HG02642 (cell line): Measurements from ENCODE around the gene JAML.
"Not testable (repeated sequence)": the region's sequence is repeated elsewhere in the genome, so short reads cannot be mapped to it uniquely, and the experiment has no call there.

ENCODE experiments used
- ATAC-seq: cut with Tn5 transposase; IDR thresholded peaks from one replicate; pipeline ENCODE4 v1.9.1; 2021; ENCODE audit warnings: mild to moderate bottlenecking; ENCODE audit not compliant: unreplicated experiment, poor library complexity

The JAML gene

GRCh38 chr11:118200497-118200896 is 24.3 kb downstream of the JAML start:
- ATAC-seq, result no peak

GRCh38 chr11:118199135-118199534 is 25.7 kb downstream of the JAML start:
- no peak for ATAC-seq

- ATAC-seq, result no peak
Observed at GRCh38 chr11:118198370-118198769, 26.4 kb downstream of the JAML start.

DNA sequence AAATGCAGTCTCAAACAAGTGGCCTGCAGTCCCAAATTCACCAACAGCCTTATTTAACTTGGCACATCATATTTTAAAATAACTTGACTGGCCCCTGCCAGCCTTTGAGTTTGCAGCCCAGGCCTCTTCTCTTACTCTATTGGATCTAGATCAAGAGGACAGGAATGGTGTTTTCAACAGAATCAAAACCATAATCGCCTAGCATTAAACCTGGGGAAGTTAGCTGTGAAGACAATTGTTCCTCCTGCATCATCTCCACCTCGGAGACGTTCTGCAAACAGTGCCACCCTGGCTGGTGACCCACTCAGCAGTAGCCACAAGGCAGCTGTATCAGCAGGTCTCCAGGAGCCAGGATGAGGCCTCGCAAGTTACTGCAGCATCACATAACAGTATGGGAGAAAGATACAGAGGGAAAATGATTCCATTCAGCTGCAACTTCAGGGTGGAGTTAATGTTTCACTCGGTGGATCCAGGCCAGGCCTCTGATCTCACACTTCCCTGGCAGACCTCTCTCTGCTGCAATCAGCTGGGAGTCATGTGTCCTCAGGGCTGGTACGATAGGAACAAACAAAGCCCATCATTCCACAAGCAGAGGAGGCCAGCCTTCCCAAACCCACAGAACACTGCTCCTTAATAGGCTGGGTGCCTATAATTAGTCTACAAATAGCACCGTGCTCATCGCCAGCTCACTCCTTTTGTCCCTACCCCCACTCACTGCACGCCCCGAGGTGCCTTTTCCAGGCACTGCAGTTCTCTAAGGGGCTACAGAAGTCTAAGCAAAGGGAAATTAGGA is 29.8 kb downstream of the JAML start:
- no peak for ATAC-seq

DNA sequence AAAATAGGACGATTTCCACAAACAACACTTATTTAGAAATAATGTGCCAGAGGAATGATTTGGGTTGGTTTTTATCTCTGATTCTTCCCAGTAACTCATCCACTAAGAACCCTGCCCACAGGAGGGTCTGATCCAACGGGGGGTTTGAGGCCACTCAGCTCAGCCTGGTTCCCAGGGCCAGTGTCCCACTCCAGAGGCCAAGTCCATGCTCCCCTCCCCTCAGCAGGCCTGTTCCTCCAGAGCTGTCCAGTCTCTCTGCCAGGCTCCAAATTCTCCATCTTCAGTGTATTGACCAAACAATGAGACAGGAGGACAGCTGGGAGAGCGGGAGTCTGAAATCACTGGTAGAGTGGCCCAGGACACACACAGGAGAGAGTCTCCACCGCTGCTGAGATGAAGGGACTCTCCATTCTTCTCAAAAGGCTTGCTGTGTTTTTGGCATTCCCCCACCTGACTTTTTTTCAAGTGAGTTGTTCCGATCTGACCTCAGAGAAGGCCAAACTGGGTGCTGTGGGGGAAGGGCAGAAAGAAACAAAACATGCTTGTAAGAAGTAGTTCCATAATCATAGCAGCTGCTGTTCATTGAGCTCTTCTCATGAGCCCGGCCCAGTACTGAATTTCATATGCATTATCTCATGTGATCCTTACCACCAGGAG is 30.8 kb downstream of the JAML start:
- ATAC-seq, result no peak

DNA sequence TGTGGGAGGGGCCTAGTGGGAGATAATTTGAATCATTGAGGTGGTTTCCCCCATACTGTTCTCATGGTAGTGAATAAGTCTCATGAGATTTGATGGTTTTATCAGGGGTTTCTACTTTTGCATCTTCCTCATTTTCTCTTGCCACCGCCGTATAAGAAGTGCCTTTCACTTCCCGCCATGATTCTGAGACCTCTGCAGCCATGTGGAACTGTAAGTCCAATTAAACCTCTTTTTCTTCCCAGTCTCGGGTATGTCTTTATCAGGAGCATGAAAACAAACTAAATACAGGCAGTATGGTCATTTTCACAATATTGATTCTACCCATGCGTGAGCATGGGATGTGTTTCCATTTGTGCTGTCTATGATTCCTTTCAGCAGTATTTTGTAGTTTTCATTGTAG is 32.0 kb downstream of the JAML start:
- ATAC-seq, result not testable (repeated sequence)

DNA sequence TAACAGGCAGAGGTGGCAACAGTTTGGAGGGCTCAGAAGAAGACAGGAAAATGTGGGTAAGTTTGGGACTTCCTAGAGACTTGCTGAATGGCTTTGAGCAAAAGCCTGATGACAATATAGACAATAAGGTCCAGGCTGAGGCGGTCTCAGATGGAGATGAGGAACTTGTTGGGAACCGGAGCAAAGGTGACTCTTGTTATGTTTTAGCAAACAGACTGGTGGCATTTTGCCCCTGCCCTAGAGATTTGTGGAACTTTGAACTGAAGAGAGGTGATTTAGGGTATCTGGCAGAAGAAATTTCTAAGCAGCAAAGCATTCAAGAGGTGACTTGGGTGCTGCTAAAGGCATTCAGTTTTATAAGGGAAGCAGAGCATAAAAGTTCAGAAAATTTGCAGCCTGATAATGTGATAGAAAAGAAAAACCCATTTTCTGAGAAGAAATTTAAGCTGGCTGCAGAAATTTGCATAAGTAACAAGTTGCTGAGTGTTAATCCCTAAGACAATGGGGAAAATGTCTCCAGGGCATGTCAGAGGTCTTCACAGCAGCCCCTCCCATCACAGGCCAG is 33.8 kb downstream of the JAML start:
- not testable (repeated sequence) for ATAC-seq

DNA sequence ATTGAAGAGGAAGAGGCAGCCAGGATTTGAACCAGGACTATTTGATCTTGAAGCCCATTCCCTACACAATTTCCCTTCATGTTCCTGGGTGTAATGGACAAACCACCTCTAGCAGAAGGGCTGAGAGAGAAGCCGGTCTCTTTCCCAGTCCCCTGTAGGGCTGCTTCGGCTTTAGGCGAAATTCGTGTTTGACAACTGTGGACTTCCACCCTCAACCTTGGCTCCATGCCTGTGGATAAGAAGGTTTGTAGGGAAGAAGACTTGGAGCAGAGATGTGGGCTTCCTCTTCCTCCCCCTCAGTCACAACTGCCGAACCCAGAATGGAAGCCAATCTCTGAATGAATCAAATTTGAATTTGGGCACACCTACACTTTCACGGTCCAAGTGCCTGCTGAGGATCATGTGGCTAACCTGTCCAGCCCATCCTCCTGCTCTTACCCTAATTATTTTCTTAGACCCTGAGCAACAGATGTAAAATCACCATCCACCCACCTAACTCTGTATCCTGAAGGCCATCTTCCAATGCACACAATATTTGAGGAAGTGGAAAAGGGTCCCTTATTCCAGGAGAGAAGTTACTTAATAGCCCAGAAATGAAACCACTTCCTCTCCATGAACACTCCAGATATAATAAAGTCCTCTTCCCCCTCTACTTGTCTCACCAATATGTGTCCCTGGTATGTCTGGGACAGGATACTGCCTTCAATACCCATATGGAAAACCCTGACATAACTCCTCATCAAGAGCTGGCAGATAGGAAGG is 38.3 kb downstream of the JAML start:
- ATAC-seq, result no peak

DNA sequence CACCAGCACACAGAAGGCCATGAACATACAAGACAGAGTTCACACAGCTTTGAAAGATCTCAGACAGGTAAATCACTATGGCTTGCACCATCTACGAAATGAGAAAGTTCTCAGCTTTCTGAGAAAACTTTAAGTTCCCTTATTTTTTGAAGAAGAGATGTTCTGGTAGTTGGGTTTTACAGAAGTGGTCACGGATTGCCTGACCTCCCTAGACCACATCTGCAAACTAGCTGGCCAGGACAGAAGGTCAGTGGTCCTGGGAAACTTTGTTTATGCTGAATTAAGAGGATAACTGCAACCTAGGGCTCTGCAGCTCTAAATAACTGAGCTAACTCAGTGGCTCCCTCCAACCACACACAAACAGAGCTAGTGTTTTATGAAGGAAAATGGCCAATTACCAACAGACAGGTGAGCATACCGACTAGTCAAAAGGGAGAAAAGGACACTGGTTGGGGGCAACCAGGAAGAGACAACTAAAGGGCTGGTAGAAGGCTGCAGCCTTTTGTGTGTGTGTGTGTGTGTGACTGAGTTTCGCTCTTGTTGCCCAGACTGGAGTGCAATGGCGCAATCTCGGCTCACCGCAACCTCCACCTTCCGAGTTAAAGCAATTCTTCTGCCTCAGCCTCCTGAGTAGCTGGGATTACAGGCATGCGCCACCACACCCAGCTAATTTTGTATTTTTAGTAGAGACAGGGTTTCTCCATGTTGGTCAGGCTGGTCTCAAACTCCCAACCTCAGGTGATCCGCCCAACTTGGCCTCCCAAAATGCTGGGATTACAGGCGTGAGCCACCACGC is 39.8 kb downstream of the JAML start:
- no peak for ATAC-seq

DNA sequence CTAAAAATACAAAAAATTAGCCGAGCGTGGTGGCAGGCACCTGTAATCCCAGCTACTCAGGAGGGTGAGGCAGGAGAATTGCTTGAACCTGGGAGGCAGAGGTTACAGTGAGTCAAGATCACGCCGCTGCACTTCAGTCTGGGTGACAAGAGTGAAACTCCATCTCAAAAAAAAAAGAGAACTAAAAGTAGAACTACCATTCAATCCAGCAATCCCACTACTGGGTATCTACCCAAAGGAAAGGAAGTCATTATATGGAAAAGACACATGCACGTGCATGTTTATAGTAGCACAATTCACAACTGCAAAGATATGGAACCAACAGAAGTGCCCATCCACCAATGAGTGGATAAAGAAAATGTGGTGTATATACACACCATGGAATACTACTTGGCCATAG is 41.1 kb downstream of the JAML start:
- ATAC-seq, result not testable (repeated sequence)

- ATAC-seq, result no peak
Observed at GRCh38 chr11:118180300-118180703, 44.5 kb downstream of the JAML start.

DNA sequence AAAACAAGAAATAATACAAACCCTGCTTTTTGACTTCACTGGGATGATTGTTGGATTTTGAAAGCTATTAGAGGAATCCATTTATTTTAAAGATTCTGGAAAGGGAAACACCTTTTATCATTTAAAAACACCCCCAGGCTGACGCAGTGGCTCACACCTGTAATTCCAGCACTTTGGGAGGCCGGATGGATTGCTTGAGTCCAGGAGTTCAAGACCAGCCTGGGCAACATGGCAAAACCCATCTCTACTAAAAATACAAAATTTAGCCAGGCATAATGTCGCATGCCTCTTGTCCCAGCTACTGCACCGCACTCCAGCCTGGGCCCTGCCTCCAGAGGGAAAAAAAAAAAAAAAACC is 48.1 kb downstream of the JAML start:
- no peak for ATAC-seq

DNA sequence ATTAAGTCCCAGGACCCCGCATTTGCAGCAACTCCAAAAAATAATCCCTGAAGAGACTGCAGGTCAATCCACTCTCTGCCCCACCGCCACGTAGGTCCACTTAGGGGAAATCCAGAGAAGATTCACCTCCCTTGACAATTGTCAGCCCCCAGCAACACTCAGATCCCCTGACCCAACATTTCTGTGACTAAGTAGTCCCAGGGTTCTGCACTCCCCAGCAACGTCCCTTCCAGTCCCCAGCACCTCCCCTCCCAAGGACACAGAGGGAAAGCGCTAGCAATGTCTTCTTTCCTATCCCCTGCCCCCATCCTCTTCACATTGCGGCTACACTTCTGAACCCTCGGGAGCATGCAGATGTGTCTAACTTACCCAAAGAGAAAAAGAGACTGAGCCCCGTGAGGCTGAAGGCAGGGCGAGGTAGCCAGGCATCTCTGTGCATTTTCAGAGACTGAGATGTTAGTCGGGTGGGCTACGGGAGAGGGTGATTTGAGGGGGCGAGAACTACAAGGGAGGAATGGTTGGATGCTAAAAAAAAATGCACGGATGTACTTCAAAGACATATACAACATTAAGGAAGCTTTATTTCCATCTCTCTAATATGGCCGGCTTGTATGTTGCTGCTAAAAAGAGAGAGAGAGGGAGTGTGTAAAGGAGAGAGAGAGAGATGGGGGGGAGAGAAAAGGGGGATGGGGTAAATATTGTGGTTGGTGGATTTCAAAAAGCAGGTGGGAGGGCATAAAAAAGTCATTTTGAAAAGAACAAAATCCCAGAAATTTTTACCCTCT is 48.6 kb downstream of the JAML start, which contains the start of gene SCN2B:
SCN2B (minus strand) TSS at position 647 of the 785 bp plus-strand sequence; CDS start at position 439, 208 bp downstream.
- no peak for ATAC-seq

DNA sequence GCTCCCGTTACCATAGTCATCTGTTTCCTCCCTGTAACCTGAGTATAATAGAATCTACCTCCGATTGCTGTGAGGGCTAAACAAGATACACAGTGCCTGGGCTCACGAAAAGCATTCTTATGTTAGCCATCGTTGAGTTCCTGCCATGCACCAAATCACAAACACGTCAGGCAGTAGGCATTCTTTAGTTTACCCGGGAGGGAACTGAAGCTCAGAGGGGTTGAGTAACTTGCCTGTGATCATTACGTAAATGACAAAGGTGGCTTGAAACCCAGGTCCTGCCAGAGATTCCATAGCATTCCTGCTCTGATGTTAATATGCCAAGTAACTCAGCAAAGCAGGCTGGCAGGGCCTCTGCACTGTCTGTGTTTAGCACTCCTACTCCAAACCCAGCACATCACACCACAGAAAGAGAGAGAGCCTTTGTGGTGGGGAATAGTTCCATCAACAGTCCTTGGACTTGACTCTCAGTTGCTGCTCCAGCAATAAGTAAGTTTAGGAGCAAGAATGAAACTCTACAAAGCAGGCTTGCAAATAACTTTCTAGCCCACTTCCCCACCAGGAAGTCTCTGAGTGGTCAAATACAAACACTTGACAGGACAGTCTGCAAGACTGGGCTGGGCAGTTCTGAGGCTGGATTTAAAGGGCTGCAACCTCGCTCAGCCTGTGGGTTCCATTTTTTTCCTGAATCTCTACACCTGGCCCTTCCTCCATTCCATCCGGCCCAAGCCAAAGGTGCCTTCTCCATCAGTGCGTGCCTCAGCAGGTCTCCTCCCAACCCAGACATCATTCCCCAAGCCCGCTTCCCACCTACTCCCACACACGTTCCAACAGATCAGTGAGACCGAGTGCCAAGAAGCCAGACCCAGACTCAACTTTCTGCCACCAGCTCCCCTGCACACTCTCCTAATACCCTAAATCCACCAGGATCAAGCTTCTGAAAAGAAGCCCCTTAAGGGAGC is 49.5 kb downstream of the JAML start:
- ATAC-seq, result no peak

DNA sequence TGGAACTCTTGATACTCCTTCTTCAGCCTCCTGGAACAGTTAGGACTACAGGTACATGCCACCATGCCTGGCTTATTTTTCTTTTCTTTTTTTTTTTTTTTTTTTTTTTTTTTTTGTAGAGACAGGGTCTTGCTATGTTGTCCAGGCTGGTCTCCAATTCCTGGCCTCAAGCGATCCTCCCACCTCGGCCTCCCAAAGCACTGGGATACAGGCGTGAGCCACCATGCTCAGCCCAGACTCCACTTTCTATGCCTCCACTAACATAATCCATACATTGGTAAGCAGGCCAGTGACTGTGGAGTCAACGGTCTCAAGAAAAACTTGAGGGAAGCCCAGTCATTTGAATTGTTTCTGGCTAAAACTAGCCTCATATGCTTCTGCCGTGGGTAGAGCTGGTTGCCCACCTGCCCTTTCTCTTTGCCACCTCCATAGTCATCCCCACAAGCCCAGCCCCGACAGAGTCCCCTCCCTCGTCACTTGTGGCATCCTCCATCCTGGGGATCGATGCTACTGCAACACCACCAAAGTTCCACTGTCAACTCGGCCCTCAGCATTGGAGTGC is 50.7 kb downstream of the JAML start:
- ATAC-seq, result no peak

DNA sequence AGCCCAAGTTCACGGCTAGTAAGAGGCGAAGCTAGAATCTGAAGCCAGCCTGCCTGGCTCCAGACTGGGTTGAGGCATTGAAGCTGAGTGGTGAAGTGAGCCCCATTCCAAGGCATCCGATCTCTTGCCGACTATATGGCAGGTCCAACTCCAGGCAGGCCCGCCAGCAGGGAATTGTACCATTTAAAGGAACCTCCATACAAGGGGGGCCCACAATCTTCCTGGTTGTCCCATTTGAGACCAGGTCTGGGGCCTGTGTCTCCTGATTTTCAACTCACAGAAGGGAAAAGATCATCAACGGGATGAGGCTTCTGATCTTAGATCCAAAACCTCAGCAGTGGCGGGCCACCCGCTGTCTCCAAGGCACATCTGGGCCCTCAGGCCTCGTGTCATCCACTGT is 52.5 kb downstream of the JAML start:
- ATAC-seq, result no peak

GRCh38 chr11:118171269-118172062 is 53.3 kb downstream of the JAML start:
- no peak for ATAC-seq
